HepG2 (cell line): ENCODE measurements around the gene ZBED5. TPM values are rescaled to one million over a fixed set of nuclear protein-coding genes. Genes with fewer than 3 reads are reported as not detected.

Experiments
- ATAC-seq: fragments of 200-7000 bp; cut with Tn5 transposase; 3 replicates; pipeline ENCODE4 v1.9.1; 2020; ENCODE audit warnings: mild to moderate bottlenecking, moderate library complexity
- BruUV-seq: library from RNA; stranded (reverse); fragments of 400-500 nt; replicated peaks from 2 replicates; lab custom pipeline; 2021; lab: Mats Ljungman, UMichigan
- CTCF ChIA-PET: fragments of 300-600 bp; formaldehyde crosslinking; extraction: SDS; loops from one replicate; lab custom pipeline; 2021; ENCODE audit warnings: low total read pairs, inconsistent platforms, low intra/inter-chr PET ratio; lab: Yijun Ruan, JAX
- POLR2A ChIA-PET: fragments of 350-600 bp; sonication (Branson Sonifier 250); formaldehyde crosslinking; loops from one replicate; lab custom pipeline; 2020; ENCODE audit warnings: antibody characterized with exemption, inconsistent platforms; lab: Yijun Ruan, JAX
- DNase-seq: peaks from one replicate; pipeline ENCODE4 v3.0.0-alpha.2; 2015; ENCODE audit warnings: low spot score
- FAIRE-seq: peaks from 3 replicates; lab custom pipeline; 2011; peaks lifted over from hg19 to GRCh38; lab: Jason Lieb, UNC
- H2AFZ ChIP-seq: one replicate; pipeline ENCODE4 v1.6.1; 2011; ENCODE audit warnings: low read length, inconsistent platforms
- H3K27ac ChIP-seq: fragments of 300-600 bp; 3 replicates; pipeline ENCODE4 v1.8.0; 2011; ENCODE audit warnings: mixed run types, mild to moderate bottlenecking, mixed read lengths, low read length, inconsistent platforms; ENCODE audit not compliant: insufficient read depth; ENCODE audit errors: extremely low read length
- H3K27me3 ChIP-seq, 2 experiments: fragments of 200-600 bp in 1 of 2; 2 replicates in 1 of 2; 3 replicates in 1 of 2; pipeline versions ENCODE4 v1.6.0 to v1.8.0; 2011; ENCODE audit warnings: low read length in 2 of 2, mild to moderate bottlenecking in 2 of 2, moderate library complexity in 2 of 2, inconsistent platforms in 1 of 2; ENCODE audit not compliant: insufficient read depth in 2 of 2, control insufficient read depth in 1 of 2
- H3K36me3 ChIP-seq, 2 experiments: fragments of 200-600 bp in 1 of 2; replicated peaks in 1 of 2; 2 replicates in 1 of 2; 3 replicates in 1 of 2; pipeline versions ENCODE4 v1.5.1 to v1.8.0; 2011; ENCODE audit warnings: low read length in 2 of 2, inconsistent platforms in 1 of 2; ENCODE audit not compliant: insufficient read depth in 2 of 2, control insufficient read depth in 1 of 2
- H3K4me1 ChIP-seq: 2 replicates; pipeline ENCODE4 v1.5.1; 2012; ENCODE audit warnings: low read length, inconsistent platforms; ENCODE audit not compliant: insufficient read depth
- H3K4me2 ChIP-seq: 2 replicates; pipeline ENCODE4 v1.6.0; 2011; ENCODE audit warnings: low read depth, low read length, inconsistent platforms
- H3K4me3 ChIP-seq, 3 experiments: fragments of 200-600 bp in 1 of 3; sonication (generic), shearing (Covaris generic) in 1 of 3; replicated peaks in 1 of 3; 2 replicates each; pipeline ENCODE4 v1.5.1; 2011 to 2016; ENCODE audit warnings: low read length in 3 of 3, inconsistent platforms in 2 of 3, low read depth in 2 of 3, mild to moderate bottlenecking in 2 of 3, control low read depth in 1 of 3, mixed read lengths in 1 of 3; ENCODE audit not compliant: insufficient read depth in 1 of 3
- H3K79me2 ChIP-seq: one replicate; pipeline ENCODE4 v1.6.1; 2011; ENCODE audit warnings: low read length, inconsistent platforms; ENCODE audit not compliant: insufficient read depth
- H3K9ac ChIP-seq: 2 replicates; pipeline ENCODE4 v1.6.0; 2011; ENCODE audit warnings: mild to moderate bottlenecking, low read depth, low read length, inconsistent platforms; ENCODE audit not compliant: insufficient read depth
- H3K9me3 ChIP-seq: 2 replicates; pipeline ENCODE4 v1.5.1; 2012; ENCODE audit warnings: mild to moderate bottlenecking, low read length
- H4K20me1 ChIP-seq: 2 replicates; pipeline ENCODE4 v1.6.0; 2011; ENCODE audit warnings: inconsistent platforms, mild to moderate bottlenecking, low read length, moderate library complexity; ENCODE audit not compliant: insufficient read depth
- CSRNP2 ChIP-seq: sonication (generic); formaldehyde crosslinking; conservative IDR thresholded peaks from 2 replicates; pipeline ENCODE4 v1.8.0; 2022; ENCODE audit warnings: low read depth, missing genetic modification reagents
- MED8 ChIP-seq: sonication (generic); formaldehyde crosslinking; IDR thresholded peaks from 2 replicates; pipeline ENCODE4 v1.8.1; 2023; ENCODE audit warnings: mild to moderate bottlenecking, missing genetic modification reagents; ENCODE audit not compliant: insufficient replicate concordance
- NFKBIZ ChIP-seq: IDR thresholded peaks from 2 replicates; pipeline ENCODE4 v1.6.1; 2018; ENCODE audit warnings: missing genetic modification reagents, missing compliant biosample characterization
- PHF8 ChIP-seq: sonication (generic); formaldehyde crosslinking; IDR thresholded peaks from 2 replicates; pipeline ENCODE4 v1.5.0; 2020; ENCODE audit warnings: missing genetic modification reagents
- PPARG ChIP-seq: conservative IDR thresholded peaks from 2 replicates; pipeline ENCODE4 v1.6.1; 2016; ENCODE audit warnings: missing biosample characterization, missing genetic modification reagents
- REXO4 ChIP-seq: sonication (generic); formaldehyde crosslinking; IDR thresholded peaks from 2 replicates; pipeline ENCODE4 v1.8.0; 2022; ENCODE audit warnings: missing genetic modification reagents, mild to moderate bottlenecking, borderline replicate concordance
- SAFB2 ChIP-seq: sonication (generic); formaldehyde crosslinking; IDR thresholded peaks from 2 replicates; pipeline ENCODE4 v1.5.1; 2020; ENCODE audit warnings: missing genetic modification reagents, low read depth, mild to moderate bottlenecking, borderline replicate concordance
- ZFP82 ChIP-seq: sonication (generic); formaldehyde crosslinking; IDR thresholded peaks from 2 replicates; pipeline ENCODE4 v1.5.1; 2020; ENCODE audit warnings: mild to moderate bottlenecking, missing genetic modification reagents, borderline replicate concordance
- ZNF274 ChIP-seq: sonication (generic); formaldehyde crosslinking; IDR thresholded peaks from 2 replicates; pipeline ENCODE4 v1.5.1; 2020; ENCODE audit warnings: mild to moderate bottlenecking, missing genetic modification reagents
- ZNF292 ChIP-seq: sonication (generic); formaldehyde crosslinking; IDR thresholded peaks from 2 replicates; pipeline ENCODE4 v1.8.1; 2022; ENCODE audit warnings: mild to moderate bottlenecking, low read depth, missing genetic modification reagents, borderline replicate concordance
- ZNF558 ChIP-seq: sonication (generic); formaldehyde crosslinking; IDR thresholded peaks from 2 replicates; pipeline ENCODE4 v1.9.0; 2022; ENCODE audit warnings: mild to moderate bottlenecking, missing genetic modification reagents, borderline replicate concordance
- ZNF850 ChIP-seq: sonication (generic); formaldehyde crosslinking; conservative IDR thresholded peaks from 2 replicates; pipeline ENCODE4 v1.9.0; 2021; ENCODE audit warnings: mild to moderate bottlenecking, missing genetic modification reagents
- WGBS: methylation state at CpG from one replicate; pipeline ENCODE4 v1.1.6; 2017; ENCODE audit warnings: low lambda C conversion rate; 5-methylcytosine and 5-hydroxymethylcytosine counted together
- in situ Hi-C: cut with HindIII; loops from 2 replicates; pipeline ENCODE4 v1.10.0; 2017; ENCODE audit warnings: low pct_unique_long_range_greater_than_20kb; ENCODE audit not compliant: extremely low pct_ligation_motif_present
- intact Hi-C: fragments of 100-400 bp; cut with micrococcal nuclease; formaldehyde crosslinking; loops from one replicate; pipeline ENCODE4 v1.10.0; 2022; ENCODE audit not compliant: unreplicated experiment
- polyA plus RNA-seq, 8 experiments: library from polyadenylated mRNA; depleted of rRNA in 3 of 8; stranded (reverse) in 7 of 8; unstranded in 1 of 8; fragments of >200 nt; fragmentation: Illumina TruSeq in 4 of 8; extraction: Trizol in 4 of 8; gene quantifications; 2 replicates each; pipeline versions ENCODE4 v1.2.1 to v1.2.3, GENCODE V29; 2011 to 2016; ENCODE audit warnings: low read depth in 4 of 8, missing spikeins in 1 of 8, mixed read lengths in 1 of 8; ENCODE audit not compliant: insufficient read depth in 1 of 8
- total RNA-seq, 5 experiments: library from RNA; depleted of rRNA; stranded (reverse); fragments of >200 nt; fragmentation: Illumina TruSeq; extraction: Trizol; gene quantifications; 2 replicates each; pipeline ENCODE4 v1.2.3, GENCODE V29; 2016; ENCODE audit warnings: low read depth in 1 of 5
- TF ChIP-seq, protein P1 (sequence below): sonication (generic); formaldehyde crosslinking; IDR thresholded peaks from 2 replicates; pipeline ENCODE4 v1.5.0; 2020; ENCODE audit warnings: missing genetic modification reagents
- TF ChIP-seq, protein P2 (sequence below): sonication (generic); formaldehyde crosslinking; IDR thresholded peaks from 2 replicates; pipeline ENCODE4 v1.4.0; 2020; ENCODE audit warnings: missing genetic modification reagents
- TF ChIP-seq, protein P3 (sequence below), 2 experiments: sonication (generic) in 1 of 2; formaldehyde crosslinking in 1 of 2; IDR thresholded peaks; 2 replicates each; pipeline versions ENCODE4 v1.4.0 to v1.6.1; 2018 to 2020; ENCODE audit warnings: missing genetic modification reagents in 2 of 2, borderline replicate concordance in 1 of 2, low read depth in 1 of 2, mild to moderate bottlenecking in 1 of 2, missing biosample characterization in 1 of 2

Gene ZBED5
- total and polyA plus RNA-seq, 2 of the 13 experiments (the other 11 are each of a cell fraction or from before 2014, with no cell fraction given) = 18.2 to 38.6 TPM

DNA sequence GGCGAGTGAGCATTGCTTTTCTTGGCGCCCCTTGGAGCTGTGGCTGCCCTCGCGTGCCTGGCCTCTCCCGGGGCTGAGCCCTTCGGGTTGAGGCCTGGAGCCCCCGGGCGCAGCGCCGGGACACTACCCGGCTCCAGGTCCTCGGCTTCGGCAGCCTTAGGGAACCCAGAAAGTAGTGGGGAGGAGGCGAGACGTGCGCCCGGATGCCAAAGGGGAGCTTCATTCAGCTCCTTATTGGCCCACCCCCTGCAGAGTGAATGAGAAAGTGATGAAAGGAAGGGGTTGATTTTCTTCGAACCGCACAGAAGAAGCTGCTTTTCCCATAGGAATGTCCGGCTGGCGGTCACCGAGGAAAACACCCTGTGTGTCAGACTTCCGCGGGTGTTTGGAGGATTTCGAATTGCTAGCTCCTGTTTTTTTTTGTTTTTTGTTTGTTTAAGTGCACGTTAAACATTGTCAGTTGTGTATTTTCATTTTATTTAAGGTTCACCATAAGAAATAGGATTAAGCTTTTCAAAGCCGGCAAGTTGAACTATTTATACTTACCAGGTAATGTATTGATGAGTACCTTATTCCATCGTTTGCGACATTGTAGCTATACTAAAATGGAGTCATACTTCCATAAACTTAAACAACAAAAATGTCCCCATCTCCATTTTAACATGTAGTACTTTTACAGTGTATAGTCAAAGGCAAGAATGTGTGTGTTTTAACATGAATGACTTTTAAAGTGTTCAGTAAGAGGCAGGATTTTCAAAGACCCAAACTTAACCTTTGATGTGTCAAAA is 48.3 kb downstream of the ZBED5 start:
- no peak for FAIRE-seq
- DNase-seq = no peak
- in situ Hi-C loops (loop anchor here (5.0 kb wide), 1 partner anchor 48 kb away; the partner anchor contains the start of gene ZBED5), intact Hi-C loops (loop anchor here (2.0 to 5.0 kb wide), 3 partner anchors 49 to 522 kb away; partner anchors contain the start of gene ZBED5)
- Histone ChIP-seq H3K27me3 (no peaks in the 10 kb centered on the region; a peak in 1 of 5 replicates), H3K4me3 (peak overlapping the region; percentile 77 to 85 (median 77)), H3K9me3 (no peaks in the 10 kb centered on the region), H2AFZ (no peak overlapping the region), H3K9ac (peak overlapping the region; percentile 87), H3K4me1 (peaks cover 32% of the 10 kb centered on the region), H3K79me2 (peaks cover 38% of the 10 kb centered on the region), H3K36me3 (peaks cover 4 to 25% of the 10 kb centered on the region in 2 experiments), H4K20me1 (peaks cover 3% of the 10 kb centered on the region; the same call in 1 of the 2 replicates), H3K27ac (peak overlapping the region; percentile 86), H3K4me2 (peak overlapping the region; percentile 93)
- ATAC-seq = peak; percentile 37
- POLR2A ChIA-PET = interaction anchor here (0.7 to 4.5 kb wide), 46 partner anchors 7 to 1845 kb away, joined by 3 to 130 read pairs (median 6); partner anchors contain the start of genes CTR9, RNF141, TMEM9B and USP47
- BruUV-seq = TSS peak; percentile 86
- CTCF ChIA-PET = no interaction called here
- WGBS = 2% methylated on average over 27 of the region's 29 CpGs
- 0 out of 2 replicates have a peak, but pooled peaks have one; percentile 13 for TF ChIP-seq ZNF274 (CRISPR knock-in tag)
- TF ChIP-seq MED8 (CRISPR knock-in tag) = no peak
- TF ChIP-seq REXO4 = no peak
- TF ChIP-seq PPARG (CRISPR knock-in tag) = no peak
- TF ChIP-seq, protein P1, sequence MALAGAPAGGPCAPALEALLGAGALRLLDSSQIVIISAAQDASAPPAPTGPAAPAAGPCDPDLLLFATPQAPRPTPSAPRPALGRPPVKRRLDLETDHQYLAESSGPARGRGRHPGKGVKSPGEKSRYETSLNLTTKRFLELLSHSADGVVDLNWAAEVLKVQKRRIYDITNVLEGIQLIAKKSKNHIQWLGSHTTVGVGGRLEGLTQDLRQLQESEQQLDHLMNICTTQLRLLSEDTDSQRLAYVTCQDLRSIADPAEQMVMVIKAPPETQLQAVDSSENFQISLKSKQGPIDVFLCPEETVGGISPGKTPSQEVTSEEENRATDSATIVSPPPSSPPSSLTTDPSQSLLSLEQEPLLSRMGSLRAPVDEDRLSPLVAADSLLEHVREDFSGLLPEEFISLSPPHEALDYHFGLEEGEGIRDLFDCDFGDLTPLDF (CRISPR knock-in tag) = peak; percentile 13; the same call in 1 of the 2 replicates
- TF ChIP-seq ZNF850 = no peak
- no peak; the same call in 1 of the 2 replicates for TF ChIP-seq NFKBIZ (CRISPR knock-in tag)
- TF ChIP-seq SAFB2 (CRISPR knock-in tag) = 0 out of 2 replicates have a peak, but pooled peaks have one; percentile 46
- peak; percentile 60; the same call in 1 of the 2 replicates for TF ChIP-seq PHF8
- TF ChIP-seq, protein P2, sequence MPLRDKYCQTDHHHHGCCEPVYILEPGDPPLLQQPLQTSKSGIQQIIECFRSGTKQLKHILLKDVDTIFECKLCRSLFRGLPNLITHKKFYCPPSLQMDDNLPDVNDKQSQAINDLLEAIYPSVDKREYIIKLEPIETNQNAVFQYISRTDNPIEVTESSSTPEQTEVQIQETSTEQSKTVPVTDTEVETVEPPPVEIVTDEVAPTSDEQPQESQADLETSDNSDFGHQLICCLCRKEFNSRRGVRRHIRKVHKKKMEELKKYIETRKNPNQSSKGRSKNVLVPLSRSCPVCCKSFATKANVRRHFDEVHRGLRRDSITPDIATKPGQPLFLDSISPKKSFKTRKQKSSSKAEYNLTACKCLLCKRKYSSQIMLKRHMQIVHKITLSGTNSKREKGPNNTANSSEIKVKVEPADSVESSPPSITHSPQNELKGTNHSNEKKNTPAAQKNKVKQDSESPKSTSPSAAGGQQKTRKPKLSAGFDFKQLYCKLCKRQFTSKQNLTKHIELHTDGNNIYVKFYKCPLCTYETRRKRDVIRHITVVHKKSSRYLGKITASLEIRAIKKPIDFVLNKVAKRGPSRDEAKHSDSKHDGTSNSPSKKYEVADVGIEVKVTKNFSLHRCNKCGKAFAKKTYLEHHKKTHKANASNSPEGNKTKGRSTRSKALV (CRISPR knock-in tag) = peak; percentile 86
- TF ChIP-seq ZNF292 (CRISPR knock-in tag) = no peak
- TF ChIP-seq, protein P3, sequence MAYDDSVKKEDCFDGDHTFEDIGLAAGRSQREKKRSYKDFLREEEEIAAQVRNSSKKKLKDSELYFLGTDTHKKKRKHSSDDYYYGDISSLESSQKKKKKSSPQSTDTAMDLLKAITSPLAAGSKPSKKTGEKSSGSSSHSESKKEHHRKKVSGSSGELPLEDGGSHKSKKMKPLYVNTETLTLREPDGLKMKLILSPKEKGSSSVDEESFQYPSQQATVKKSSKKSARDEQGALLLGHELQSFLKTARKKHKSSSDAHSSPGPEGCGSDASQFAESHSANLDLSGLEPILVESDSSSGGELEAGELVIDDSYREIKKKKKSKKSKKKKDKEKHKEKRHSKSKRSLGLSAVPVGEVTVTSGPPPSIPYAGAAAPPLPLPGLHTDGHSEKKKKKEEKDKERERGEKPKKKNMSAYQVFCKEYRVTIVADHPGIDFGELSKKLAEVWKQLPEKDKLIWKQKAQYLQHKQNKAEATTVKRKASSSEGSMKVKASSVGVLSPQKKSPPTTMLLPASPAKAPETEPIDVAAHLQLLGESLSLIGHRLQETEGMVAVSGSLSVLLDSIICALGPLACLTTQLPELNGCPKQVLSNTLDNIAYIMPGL (CRISPR knock-in tag; IDR thresholded peaks at IDR 0.05; ENCODE audit: borderline replicate concordance in 1 of 2, low read depth in 1 of 2) = peak in 1 of 2 experiments; percentile 61; a peak in 3 of 4 replicates
- TF ChIP-seq CSRNP2 = no peak
- TF ChIP-seq ZFP82 = peak; percentile 34; the same call in 1 of the 2 replicates
- TF ChIP-seq ZNF558 (CRISPR knock-in tag) = peak; percentile 73; the same call in 1 of the 2 replicates
